ENCODE data around the gene STX8.
"Not testable (repeated sequence)": the region's sequence is repeated elsewhere in the genome, so short reads cannot be mapped to it uniquely, and the experiment has no call there.

Gene STX8

DNA sequence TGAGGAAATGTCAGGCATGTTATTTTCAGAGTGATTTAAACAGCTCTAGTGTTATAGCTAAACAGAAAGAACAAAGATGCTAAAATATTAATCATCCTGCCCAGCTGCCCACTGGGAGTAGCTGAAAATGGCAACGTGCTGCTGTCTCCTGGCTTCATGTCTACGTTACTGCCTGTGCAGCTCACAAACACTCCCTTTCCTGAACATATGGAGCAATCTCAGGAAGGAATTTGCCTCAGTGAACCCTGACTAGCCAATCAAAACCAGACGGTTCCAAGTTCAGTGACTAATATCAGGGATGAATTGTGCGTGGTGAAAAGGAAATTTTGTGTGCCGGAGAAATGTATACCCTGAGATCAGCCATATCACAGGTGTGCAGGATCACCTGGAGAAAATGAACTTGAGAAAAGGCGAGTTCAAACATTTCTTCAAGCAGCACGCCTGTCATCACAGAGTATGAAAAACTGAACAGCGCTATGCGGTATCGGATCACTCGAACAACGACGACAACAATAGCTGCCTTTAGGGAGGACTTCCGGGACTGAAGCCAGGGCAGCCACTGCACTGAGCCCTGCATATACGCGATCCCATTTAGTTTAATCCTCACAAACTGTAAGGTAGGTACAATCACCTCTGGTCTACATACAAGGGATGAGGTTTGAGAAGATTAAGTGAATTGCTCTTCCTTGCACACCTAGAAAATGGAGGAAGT, 110.3 kb downstream of the STX8 start:
- no peak for DNase-seq (ENCODE audit: low spot score)
- in situ Hi-C loops (cut with MboI; ENCODE audit: low sequenced_read_pairs, unreplicated experiment) = no loop called here
- TF ChIP-seq, protein P1, sequence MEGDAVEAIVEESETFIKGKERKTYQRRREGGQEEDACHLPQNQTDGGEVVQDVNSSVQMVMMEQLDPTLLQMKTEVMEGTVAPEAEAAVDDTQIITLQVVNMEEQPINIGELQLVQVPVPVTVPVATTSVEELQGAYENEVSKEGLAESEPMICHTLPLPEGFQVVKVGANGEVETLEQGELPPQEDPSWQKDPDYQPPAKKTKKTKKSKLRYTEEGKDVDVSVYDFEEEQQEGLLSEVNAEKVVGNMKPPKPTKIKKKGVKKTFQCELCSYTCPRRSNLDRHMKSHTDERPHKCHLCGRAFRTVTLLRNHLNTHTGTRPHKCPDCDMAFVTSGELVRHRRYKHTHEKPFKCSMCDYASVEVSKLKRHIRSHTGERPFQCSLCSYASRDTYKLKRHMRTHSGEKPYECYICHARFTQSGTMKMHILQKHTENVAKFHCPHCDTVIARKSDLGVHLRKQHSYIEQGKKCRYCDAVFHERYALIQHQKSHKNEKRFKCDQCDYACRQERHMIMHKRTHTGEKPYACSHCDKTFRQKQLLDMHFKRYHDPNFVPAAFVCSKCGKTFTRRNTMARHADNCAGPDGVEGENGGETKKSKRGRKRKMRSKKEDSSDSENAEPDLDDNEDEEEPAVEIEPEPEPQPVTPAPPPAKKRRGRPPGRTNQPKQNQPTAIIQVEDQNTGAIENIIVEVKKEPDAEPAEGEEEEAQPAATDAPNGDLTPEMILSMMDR (IDR thresholded peaks at IDR 0.05; ENCODE audit: borderline replicate concordance, control extremely low read depth, extremely low read depth, insufficient read depth, missing control alignments) = no peak

DNA sequence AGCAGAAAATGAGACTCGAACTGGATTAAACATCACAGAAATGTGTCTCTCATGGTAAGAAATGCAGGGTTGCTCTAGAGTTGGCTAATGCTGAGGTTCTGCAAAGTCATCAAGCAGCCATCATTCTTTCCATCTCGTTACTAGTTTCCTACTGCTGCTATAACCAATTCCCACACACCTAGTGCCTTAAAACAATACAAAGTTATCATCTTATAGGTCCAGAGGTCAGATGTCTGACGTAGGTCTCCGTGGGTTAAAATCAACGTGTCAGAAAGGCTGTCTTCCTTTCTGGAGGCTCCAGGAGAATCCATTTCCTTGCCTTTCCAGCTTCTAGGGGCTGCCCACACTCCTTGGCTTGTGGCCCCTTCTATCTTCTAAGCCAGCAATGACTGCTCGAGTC, 118.6 kb downstream of the STX8 start:
- no peak for DNase-seq (ENCODE audit: low spot score)
- in situ Hi-C loops (cut with MboI; ENCODE audit: low sequenced_read_pairs, unreplicated experiment) = no loop called here
- TF ChIP-seq, protein P1 (IDR thresholded peaks at IDR 0.05; ENCODE audit: borderline replicate concordance, control extremely low read depth, extremely low read depth, insufficient read depth, missing control alignments) = no peak

DNA sequence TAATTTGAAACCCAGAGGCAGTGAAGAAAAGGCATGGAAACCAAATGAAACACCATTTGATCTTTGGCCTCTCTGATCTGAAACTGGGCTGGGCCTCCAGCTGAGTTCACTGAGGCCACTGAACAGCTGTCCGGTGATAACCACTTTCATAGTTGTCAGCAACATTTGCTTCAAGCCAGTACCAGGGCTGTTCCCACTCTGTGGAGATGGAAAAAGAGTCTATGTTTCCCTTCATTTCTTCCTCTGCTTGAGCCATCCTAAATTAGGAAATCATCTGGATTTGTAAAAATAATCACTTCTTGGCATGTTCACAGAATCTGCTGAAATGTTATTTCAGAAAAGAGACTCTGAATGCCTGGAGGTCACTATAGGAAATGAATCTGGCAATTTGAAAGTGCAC, 119.3 kb downstream of the STX8 start:
- in situ Hi-C loops (cut with MboI; ENCODE audit: low sequenced_read_pairs, unreplicated experiment) = no loop called here
- peak; percentile 37 for DNase-seq (ENCODE audit: low spot score)
- TF ChIP-seq, protein P1 (IDR thresholded peaks at IDR 0.05; ENCODE audit: borderline replicate concordance, control extremely low read depth, extremely low read depth, insufficient read depth, missing control alignments) = no peak

DNA sequence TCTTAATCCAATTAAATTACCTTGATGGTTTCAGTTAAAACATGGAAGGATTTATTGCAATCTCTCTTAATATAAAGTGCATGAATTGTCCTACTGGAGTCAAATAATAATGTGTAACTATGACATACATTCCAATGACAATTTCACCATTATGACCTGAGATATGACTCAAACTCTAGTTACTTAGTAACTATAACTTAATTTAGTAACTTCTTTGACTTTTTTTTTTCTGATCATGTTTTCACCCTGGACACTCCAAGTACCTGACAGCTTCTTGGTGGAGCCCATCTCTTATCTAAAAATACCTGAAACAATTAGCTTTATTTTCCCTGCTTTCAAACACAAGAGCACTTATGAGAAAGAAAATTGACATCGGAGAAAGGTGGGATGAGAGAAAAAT, 123.7 kb downstream of the STX8 start:
- no peak for DNase-seq (ENCODE audit: low spot score)
- in situ Hi-C loops (cut with MboI; ENCODE audit: low sequenced_read_pairs, unreplicated experiment) = no loop called here
- TF ChIP-seq, protein P1 (IDR thresholded peaks at IDR 0.05; ENCODE audit: borderline replicate concordance, control extremely low read depth, extremely low read depth, insufficient read depth, missing control alignments) = no peak

DNA sequence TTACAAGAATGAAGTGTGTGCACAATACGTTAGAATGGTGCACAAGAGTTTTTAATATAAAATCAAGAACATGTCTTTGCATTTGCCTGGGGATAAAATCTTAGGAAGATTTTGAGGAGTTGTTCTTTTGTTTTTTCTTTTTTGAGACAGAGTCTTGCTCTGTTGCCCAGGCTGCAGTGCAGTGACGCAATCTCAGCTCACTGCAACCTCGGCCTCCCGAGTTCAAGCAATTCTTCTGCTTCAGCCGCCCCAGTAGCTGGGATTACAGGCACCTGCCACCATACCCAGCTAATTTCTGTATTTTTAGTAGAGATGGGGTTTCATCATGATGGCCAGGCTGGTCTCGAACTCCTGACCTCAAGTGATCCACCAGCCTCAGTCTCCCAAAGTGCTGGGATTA, 128.3 kb downstream of the STX8 start:
- in situ Hi-C loops (cut with MboI; ENCODE audit: low sequenced_read_pairs, unreplicated experiment); DNase-seq (ENCODE audit: low spot score): not testable (repeated sequence)

DNA sequence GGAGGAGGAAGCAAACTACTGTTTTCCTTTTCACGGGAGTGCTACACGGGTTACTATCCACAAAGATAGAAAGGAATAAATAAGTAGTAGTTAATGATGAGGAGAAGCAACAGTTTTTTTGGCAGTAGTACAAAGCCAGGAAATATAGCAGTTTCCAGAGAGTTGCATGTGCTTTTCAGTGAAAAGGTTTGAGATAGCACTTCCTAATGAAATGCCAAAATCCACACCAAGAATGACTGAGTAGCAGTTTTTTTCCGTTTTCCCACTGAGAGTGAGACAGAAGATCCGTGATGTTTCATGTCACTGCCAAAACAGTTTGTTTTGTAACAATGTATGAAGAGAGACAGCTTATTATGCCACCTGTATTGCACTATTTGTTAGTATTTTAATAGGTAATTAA, 129.1 kb downstream of the STX8 start:
- TF ChIP-seq, protein P1 (IDR thresholded peaks at IDR 0.05; ENCODE audit: borderline replicate concordance, control extremely low read depth, extremely low read depth, insufficient read depth, missing control alignments) = no peak
- in situ Hi-C loops (cut with MboI; ENCODE audit: low sequenced_read_pairs, unreplicated experiment) = no loop called here
- DNase-seq (ENCODE audit: low spot score) = no peak

DNA sequence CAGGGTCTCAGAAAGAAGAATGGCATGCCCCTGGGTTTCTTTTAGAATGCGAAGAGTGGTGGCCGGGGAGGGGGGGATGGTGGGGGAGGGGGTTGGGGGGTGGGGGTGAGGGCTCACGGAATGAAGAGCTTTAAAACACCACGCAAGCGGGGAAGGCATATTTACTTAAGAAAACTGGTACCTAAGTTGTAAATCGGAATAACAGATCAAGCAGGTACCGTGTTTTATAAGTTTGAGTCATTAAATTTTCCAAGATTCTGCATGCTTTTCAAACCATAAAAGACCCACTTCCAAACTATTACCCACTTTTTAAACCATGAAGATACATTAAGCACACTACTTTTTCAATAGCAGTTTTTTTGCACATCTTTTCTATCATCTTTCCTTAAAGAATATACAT, 130.2 kb downstream of the STX8 start:
- TF ChIP-seq, protein P1 (IDR thresholded peaks at IDR 0.05; ENCODE audit: borderline replicate concordance, control extremely low read depth, extremely low read depth, insufficient read depth, missing control alignments) = no peak
- no peak for DNase-seq (ENCODE audit: low spot score)
- in situ Hi-C loops (cut with MboI; ENCODE audit: low sequenced_read_pairs, unreplicated experiment) = no loop called here
